HG03432 (cell line): Measurements from ENCODE around the gene AGXT.

Source experiments
- ATAC-seq: cut with Tn5 transposase; IDR thresholded peaks from one replicate; pipeline ENCODE4 v1.9.1; 2021; ENCODE audit warnings: mild to moderate bottlenecking, moderate library complexity; ENCODE audit not compliant: unreplicated experiment

AGXT gene

GRCh38 chr2:240896871-240897692 lies 28.5 kb downstream of the AGXT start:
- no peak for ATAC-seq

- no peak for ATAC-seq
These were observed 29.6 kb downstream of the AGXT start for GRCh38 chr2:240898108-240898730.

- ATAC-seq = no peak
These were observed 30.3 kb downstream of the AGXT start for GRCh38 chr2:240898731-240899467.

GRCh38 chr2:240899468-240899865 lies 30.8 kb downstream of the AGXT start:
- ATAC-seq = no peak

- no peak for ATAC-seq
These were observed 31.7 kb downstream of the AGXT start for GRCh38 chr2:240900141-240900860.

GRCh38 chr2:240901986-240902614 lies 33.5 kb downstream of the AGXT start:
- ATAC-seq = no peak

GRCh38 chr2:240902615-240903041 lies 34.0 kb downstream of the AGXT start:
- no peak for ATAC-seq

- ATAC-seq = no peak
These were observed 34.8 kb downstream of the AGXT start for GRCh38 chr2:240903191-240904060.

GRCh38 chr2:240904216-240905175 lies 35.9 kb downstream of the AGXT start:
- no peak for ATAC-seq

- no peak for ATAC-seq
These were observed 36.7 kb downstream of the AGXT start for GRCh38 chr2:240905176-240905781.

GRCh38 chr2:240906141-240906910 lies 37.7 kb downstream of the AGXT start, which contains the start of gene CROCC2:
Gene CROCC2 (plus strand): TSS chr2:240906336. CDS start chr2:240906514, 178 bp downstream.
- ATAC-seq = no peak

GRCh38 chr2:240906911-240907590 lies 38.4 kb downstream of the AGXT start:
- no peak for ATAC-seq

- ATAC-seq = no peak
These were observed 40.8 kb downstream of the AGXT start for GRCh38 chr2:240909216-240909974.

- no peak for ATAC-seq
These were observed 43.1 kb downstream of the AGXT start for GRCh38 chr2:240911641-240912265.
